COLO668 (cell line): Measurements from ENCODE around the gene CARD8.
"Not testable (repeated sequence)": the region's sequence is repeated elsewhere in the genome, so short reads cannot be mapped to it uniquely, and the experiment has no call there.

Experiments used
- DNase-seq: peaks from one replicate; lab custom pipeline; 2025; ENCODE audit not compliant: unreplicated experiment; lab: John Stamatoyannopoulos, UW

Gene CARD8

DNA sequence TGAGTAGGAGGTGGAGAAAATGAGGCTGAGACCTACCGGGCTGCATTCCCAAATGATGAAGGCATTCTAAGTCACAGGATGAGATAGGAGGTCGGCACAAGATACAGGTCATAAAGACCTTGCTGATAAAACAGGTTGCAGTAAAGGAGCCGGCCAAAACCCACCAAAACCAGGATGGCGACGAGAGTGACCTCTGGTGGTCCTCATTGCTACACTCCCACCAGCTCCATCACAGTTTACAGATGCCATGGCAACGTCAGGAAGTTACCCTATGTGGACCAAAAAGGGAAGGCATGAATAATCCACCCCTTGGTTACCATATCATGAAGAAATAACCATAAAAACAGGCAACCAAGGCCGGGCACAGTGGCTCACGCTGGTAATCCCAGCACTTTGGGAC lies 9.6 kb upstream of the CARD8 start:
- DNase-seq = not testable (repeated sequence)

DNA sequence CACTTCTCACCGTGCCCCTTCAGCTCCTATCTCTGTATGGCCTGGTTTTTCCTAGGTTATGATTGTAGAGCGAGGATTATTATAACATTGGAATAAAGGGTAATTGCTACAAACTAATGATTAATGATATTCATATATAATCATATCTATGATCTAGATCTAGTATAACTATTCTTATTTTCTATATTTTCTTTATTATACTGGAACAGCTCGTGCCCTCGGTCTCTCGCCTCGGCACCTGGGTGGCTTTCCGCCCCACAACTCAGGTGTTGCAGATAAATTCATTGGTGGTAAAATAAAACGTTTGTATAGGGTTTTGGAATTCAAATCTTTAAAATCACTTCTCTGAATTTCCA lies 4.6 kb upstream of the CARD8 start:
- DNase-seq = not testable (repeated sequence)

DNA sequence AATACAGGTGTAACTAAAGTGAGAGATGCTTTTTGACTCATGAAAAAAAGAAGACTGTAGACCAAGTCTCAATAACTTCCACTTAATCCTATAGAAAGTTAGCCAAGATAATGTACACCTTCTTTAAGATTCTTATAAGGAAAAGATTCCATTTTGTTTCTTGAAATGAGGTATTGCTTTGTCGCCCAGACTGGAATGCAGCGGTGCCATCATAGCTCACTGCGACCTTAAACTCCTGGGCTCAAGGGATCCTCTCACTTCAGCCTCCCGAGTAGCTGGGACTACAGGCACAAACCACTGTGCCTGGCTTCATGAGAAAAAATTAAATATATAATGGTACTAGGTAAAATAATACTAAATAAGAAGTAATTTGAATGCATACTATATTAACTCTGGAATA lies 3.3 kb upstream of the CARD8 start:
- DNase-seq = not testable (repeated sequence)

DNA sequence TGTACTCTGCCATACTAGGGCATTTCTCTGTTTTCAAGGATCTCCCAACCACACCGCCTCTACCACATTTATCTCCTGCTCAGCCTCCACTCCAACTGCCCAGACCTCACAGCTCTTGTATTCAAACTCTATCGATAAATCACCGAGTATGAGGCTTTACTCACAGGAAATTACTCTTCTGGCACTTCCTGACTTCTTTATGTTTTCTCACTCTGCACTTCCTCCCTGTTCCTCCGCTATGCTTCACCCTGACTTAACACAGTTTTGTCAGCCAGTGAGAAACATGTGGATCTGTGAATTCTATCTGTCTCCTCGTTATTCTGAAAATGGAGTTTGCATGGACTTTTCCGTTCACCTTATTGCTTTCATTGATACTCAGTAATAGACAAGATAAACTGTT lies 2.6 kb upstream of the CARD8 start:
- no peak for DNase-seq

DNA sequence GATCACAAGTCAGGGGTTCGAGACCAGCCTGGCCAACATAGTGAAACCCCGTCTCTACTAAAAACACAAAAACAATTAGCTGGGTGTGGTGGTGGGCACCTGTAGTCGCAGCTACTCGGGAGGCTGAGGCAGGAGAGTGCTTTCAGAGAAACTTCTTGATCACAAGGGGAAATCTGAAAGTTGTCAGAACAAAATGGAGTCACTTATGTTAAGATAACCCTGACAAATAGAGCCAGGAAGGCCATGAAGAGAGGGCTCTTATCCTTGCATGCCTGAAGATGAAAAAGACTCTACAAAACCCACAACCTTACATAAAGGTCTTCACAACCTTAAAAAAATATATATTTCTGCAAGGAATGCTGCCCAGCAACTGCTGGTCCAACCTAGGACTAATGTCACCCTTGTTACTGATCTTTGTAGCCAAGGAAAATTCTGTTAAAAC lies 1.2 kb downstream of the CARD8 start:
- DNase-seq = no peak

DNA sequence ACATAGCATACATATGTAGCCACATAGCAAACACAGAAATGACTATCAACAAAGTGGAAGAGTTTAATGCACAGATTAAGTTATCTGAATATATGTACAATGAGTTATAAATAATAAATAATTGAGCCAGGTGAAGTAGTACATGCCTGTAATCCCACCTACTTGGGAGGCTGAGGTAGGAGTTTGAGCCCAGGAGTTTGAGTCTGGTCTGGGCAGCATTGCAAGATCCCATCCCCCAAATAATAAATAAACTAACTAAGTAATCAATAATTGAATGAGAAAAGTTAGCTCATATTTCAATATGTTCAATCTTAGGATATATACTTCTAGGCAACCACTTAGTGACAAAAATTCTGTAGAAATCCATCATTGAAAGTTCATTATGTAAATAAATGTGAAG lies 1.7 kb downstream of the CARD8 start:
- no peak for DNase-seq

DNA sequence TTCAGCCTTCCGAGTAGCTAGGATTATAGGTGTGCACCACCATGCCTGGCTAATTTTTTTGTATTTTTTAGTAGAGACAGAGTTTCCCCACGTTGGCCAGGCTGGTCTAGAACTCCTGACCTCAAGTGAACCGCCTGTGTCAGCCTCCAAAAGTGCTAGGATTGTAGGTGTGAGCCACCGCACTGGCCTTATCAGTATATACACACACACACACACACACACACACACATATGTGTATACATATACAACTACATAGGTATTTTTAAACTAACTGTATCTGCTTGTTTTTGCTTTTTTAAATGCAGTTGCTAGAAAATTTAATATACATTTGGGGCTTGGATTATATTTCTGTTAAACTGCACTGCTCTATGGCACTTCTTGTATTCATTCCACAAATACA lies 3.1 kb downstream of the CARD8 start:
- no peak for DNase-seq

DNA sequence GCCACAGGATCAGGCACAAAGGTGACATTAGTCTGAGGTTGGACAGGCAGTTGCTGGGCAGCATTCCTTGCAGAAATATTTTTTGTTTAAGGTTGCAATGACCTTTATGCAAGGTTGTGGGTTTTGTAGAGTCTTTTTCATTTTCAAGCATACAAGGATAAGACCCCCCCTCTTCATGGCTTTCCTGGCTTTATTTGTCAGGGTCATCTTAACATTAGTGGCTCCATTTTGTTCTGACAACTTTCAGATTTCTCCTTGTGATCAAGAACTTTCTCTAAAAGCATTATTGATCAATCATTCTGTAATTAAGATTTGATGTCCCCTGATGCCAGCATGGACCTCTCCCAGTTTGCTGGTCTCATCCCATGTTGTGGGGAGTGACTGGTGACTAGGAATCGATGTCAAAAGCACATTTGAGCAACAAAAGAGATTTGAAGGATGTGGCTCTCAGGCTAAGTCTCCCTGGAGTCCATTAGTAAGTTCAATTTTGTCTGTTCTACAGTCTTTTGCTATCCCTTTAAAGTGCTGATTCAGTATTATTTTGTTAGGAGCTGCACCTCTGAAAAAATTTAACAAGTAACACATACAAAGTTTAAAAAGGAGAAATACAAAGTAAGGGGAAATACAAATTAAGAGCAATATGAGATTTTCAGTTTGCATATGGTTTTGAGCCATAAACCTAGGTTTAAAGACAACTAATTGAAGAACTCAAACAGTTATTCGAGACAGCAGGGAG lies 5.3 kb downstream of the CARD8 start:
- no peak for DNase-seq

DNA sequence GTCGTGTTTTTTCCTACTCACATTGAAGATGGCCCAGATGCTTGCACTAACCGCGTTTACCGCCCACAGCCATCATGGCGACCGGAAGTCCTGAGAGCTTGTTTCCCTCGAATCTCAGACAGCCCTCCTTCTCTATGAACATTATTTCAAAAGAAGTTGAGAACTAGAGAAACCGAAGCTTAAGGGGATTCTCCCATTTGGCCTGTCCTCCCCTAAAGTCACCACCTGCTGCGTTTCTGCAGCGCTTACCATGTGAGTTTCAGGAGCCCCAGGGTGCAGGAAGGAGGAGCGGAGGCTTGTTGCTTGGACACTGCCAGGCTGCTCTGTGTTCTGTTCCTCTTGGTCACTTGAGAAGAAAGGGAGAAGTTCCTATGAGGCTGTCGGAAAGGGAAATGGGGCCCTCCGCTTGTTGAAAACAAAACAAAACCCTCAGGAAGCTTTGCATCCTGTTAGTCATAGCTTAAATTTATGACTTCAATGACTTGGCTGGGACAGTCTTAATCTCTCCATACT lies 6.2 kb downstream of the CARD8 start:
- DNase-seq = no peak

DNA sequence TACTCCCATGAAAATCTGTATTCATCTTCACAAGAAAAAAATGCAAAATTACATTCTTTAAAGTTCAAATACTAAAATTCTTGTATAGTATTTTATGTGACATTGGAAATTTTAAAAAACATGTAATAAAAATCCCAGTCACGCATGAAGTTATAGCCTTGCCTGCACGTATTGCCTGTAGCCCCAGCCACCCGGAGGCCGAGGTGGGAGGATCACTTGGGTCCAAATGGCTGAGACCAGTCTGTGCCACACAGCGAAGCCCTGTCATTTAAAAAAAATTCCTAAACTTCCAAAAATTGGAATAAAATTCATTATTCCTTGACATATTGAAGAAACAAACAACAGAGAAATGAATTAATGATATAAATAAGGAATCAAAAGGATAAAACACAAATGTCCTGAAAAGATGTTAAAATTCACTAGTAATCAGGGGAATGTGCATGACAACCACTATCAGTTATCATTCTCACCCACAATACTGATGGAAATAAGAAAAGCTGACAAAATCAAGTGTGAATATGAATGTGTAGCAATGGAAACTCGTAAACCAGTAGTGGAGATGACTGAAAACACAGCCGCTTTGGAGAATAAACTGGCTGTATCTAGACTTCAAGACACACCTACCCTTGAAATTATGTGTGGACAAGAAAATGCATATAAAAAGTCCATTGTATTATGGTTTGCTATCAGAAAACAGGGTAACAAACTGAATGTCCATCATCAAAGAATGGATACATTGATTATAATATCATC lies 7.5 kb downstream of the CARD8 start:
- DNase-seq = no peak

DNA sequence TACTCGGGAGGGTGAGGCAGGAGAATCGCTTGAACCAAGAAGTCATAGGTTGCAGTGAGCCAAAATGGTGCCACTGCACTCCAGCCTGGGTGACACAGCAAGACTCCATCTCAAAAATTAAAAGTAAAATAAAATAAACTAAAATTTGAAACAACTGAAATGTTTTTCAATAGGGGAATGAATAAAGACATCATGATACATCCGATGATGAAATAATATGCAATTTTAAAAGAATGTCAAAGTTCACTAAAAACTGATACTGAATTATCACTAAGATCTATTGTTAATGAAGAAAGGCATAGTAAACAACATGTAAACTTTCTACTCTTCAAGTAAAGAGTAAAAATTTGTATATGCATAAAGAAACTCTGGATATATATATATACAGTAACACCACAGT lies 8.5 kb downstream of the CARD8 start:
- no peak for DNase-seq

DNA sequence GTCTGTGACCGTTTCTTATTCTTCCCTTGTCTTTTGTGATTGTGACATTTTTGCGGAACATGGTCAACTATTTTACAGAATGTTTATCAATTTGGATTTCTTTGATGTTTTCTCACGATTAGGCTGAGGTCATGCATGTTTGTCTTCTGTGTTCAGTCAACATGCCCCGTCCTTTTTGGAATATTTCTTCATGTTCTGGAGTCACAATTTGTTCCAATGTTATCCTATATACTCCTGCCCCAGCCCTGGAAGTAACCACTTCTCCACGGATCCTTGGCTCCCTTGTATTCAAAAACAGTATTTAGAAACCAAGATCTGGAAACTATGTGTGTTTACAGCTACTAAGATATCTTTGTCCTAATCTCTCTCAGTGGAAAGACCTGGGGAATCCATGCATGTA lies 9.6 kb downstream of the CARD8 start:
- DNase-seq = no peak

DNA sequence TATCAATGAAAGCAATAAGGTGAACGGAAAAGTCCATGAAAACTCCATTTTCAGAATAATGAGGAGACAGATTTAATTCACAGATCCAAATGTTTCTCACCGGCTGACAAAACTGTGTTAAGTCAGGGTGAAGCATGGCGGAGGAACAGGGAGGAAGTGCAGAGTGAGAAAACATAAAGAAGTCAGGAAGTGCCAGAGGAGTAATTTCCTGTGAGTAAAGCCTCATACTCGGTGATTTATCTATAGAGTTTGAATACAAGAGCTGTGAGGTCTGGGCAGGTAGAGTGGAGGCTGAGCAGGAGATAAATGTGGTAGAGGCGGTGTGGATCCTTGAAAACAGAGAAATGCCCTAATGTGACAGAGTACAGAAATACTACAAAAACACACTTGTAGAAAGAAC lies 11.4 kb downstream of the CARD8 start:
- no peak for DNase-seq

DNA sequence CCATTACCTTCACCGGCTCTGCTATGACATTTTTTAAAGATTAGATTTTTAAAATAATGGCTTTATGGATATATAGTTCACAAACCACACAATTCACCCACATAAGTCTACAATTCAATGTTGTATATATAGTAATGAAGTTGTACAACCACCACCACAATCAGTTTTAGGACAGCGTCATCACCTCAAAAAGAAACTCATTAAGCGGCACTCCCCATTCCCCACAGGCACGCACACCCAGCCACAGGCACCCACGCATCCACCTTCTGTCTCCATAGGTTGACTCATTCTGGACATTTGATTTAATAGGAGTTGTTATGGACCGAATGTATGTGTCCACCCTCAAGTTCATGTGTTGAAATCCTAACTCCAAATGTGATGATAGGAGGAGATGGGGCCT lies 13.9 kb downstream of the CARD8 start:
- not testable (repeated sequence) for DNase-seq

DNA sequence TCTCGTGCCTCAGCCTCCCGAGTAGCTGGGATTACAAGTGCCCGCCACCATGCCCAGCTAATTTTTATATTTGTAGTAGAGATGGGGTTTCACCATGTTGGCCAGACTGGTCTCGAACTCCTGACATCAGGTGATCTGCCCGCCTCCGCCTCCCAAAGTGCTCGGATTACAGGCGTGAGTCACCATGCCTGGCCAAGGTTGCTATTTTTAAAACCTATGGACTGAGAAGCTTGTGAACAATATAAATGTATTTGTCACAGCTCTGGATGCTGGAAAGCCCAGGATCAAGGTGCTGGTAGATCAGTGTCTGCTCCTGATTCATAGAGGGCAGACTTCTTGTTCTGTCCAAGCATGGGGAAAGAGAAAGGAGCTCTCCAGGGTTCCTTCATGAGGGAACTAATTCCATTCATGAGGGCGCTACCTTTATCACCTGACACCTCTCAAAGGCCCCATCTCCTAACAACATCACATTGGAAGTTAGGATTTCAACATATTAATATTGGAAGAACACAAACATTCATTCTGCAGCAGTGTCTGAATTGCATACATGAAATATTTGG lies 16.1 kb downstream of the CARD8 start:
- DNase-seq = no peak

DNA sequence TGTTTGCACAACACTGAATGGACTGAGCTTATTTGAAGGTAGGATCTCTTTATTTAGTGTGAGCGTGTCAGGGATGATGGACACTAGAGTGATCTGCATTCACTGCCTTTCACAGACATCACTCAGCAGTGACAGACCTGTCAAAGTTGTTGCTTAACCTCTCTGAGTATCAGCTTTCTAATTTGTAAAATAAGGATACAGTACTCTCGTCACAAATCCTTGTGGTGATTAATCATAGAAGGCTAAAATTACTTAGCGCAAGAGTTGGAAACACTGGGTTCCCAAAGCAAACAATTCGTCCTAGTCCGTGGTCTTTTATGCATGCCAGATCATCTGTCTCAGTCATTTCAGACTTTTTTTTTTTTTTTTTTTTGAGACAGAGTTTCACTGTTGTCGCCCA lies 16.6 kb downstream of the CARD8 start:
- no peak for DNase-seq

DNA sequence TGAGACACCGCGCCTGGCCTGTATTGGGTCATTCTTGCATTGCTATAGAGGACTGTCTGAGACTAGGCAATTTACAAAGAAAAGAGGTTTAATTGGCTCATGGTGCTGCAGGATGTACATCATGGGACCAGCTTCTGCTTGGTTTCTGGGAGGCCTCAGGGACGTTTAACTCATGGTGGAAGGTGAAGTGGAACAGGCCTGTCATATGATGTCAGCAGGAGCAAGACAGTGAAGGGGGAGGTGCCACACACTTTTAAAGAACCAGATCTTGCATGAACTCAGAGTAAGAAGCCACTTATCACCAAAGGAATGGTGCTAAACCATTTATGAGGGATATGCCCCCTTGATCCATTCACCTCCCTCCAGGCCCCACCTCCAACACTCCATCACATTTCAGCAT lies 18.7 kb downstream of the CARD8 start:
- DNase-seq = no peak

DNA sequence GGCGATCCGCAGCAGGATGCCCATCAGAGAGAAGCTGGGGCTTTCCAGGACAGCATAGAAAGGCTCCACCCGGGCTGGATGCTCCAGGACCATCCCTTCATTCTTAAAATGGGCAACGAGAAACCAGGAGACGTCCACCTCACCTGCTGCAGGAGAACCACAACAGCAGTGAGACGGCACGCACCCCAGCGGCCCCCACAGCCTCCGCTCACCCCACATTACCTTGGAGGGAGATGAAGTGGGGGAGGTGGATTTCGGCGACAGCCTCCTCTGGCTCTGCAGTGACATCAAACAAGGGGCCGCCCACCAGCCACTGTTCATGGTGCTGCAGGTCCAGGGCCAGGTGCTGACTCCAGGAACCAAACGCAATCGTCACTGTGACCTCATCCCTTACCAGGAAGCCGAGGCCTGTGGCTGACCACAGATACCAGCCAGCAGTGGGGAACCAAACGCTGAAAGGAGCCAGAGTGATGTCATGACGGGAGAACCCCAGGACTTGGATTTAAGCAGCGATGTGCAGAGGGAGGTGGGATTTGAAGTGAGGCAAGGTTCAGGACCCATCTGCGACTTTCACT lies 25.1 kb downstream of the CARD8 start:
- DNase-seq = no peak

DNA sequence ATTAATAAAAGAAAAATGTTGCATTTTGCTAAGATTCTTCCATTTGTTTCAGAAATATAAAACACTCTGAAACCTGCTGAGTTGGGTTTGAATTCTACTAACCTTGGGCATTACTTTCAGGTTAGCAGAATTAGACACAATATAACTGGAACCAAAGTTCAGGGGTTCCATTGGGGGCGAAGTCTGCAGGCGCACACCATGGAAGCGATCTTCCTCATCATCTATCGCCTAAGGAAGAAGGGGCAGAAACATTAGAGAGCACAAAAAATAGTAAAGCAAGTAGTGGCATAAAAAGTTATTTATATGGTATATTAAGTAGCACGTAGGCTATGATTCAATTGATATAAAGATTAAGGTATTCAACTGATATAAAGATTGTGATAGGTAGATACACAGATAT lies 34.1 kb downstream of the CARD8 start:
- DNase-seq = no peak

DNA sequence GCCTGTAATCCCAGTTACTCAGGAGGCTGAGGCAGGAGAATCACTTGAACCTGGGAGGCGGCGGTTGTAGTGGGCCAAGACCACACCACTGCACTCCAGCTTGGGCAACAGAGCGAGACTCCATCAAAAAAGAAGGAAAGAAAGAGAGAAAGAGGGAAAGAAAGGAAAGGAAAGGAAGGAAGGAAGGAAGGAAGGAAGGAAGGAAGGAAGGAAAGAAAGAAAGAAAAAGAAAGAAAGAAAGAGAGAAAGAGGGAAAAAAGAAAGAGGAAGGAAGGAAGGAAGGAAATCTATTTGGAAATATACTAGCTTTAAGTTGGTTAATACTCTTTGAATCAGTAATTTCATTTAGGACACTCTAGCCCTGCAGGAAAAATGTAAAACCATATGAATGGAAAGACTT lies 34.9 kb downstream of the CARD8 start:
- DNase-seq = not testable (repeated sequence)

DNA sequence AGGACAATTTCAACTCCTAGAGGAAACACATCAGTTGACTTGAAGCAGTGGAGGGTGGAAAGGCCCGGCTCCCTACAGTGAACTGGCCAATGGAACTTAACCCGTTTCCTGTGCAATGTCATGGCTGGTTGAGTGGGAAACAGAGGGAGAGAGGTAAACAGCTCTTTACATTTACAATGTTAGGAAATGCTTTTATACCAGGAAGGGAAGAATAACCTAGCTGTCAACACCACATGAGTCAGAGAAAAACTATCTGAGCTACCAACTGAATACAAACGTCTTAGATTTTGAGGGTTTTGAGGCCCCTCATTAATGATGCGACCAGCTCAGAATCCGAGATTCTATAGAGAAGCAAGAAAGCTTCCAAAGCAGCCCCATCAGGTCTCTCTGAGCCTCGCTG lies 36.7 kb downstream of the CARD8 start:
- no peak for DNase-seq

DNA sequence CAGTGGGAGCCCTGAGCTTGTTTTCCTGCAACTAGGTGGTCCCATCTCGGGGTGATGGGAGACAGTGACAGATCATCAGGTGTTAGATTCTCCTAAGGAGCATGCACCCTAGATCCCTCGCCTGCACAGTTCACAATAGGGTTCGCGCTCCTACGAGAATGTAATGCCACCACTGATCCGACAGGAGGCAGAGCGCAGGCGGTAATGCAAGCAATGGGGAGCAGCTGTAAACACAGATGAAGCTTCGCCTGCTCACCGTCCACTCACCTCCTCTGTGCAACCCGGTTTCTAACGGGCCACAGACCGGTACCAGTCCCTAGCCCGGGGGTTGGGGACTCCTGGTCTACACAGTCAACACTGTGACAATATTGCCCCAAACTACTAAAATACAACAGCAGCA lies 38.8 kb downstream of the CARD8 start:
- no peak for DNase-seq
